Naive thymus-derived CD8-positive, alpha-beta T cell (primary cell): Measurements from ENCODE around the gene SIGLEC6. TPM values are rescaled to one million over a fixed set of nuclear protein-coding genes. Genes with fewer than 3 reads are reported as not detected.
A peak's percentile ranks its signal among the peaks of the same experiment; 100 is the strongest.

ENCODE experiments used
- ATAC-seq, 2 donors: fragments of 150-1000 bp; cut with Tn5 transposase in 1 of 2; sonication (Bioruptor Pico), chemical (Tn5 transposase) in 1 of 2; 1 replicate in 1 of 2; 2 replicates in 1 of 2; pipeline ENCODE4 v1.10.0; 2021; ENCODE audit warnings: mild to moderate bottlenecking in 2 of 2, moderate library complexity in 2 of 2
- POLR2A ChIA-PET: fragments of 350-600 bp; sonication (Branson Sonifier 250); formaldehyde crosslinking; loops from one replicate; lab custom pipeline; 2021; ENCODE audit warnings: antibody characterized with exemption; lab: Charles Lee
- DNase-seq, 10 donors: peaks; one replicate each; pipeline versions ENCODE4 v3.0.0 to v3.0.0-alpha.2; 2020 to 2022
- H3K27ac Mint-ChIP-seq, 10 donors: one replicate each; pipeline ENCODE4 v1.8.0; 2020 to 2022; ENCODE audit warnings: mild to moderate bottlenecking in 10 of 10, mixed read lengths in 10 of 10, moderate library complexity in 4 of 10, inconsistent platforms in 1 of 10
- H3K27me3 Mint-ChIP-seq, 5 donors: one replicate each; pipeline ENCODE4 v1.8.0; 2021 to 2022; ENCODE audit warnings: mixed read lengths in 5 of 5
- H3K36me3 Mint-ChIP-seq, 3 donors: one replicate each; pipeline ENCODE4 v1.8.0; 2020 to 2022; ENCODE audit warnings: mixed read lengths in 3 of 3, mild to moderate bottlenecking in 2 of 3, inconsistent platforms in 1 of 3
- H3K4me1 Mint-ChIP-seq, 4 donors: one replicate each; pipeline ENCODE4 v1.8.0; 2021 to 2022; ENCODE audit warnings: mixed read lengths in 4 of 4
- H3K4me3 Mint-ChIP-seq, 10 donors: one replicate each; pipeline ENCODE4 v1.8.0; 2020 to 2022; ENCODE audit warnings: mild to moderate bottlenecking in 10 of 10, mixed read lengths in 10 of 10, moderate library complexity in 6 of 10, inconsistent platforms in 1 of 10
- H3K9me3 Mint-ChIP-seq, 9 donors: one replicate each; pipeline ENCODE4 v1.8.0; 2020 to 2022; ENCODE audit warnings: mixed read lengths in 9 of 9, mild to moderate bottlenecking in 3 of 9, inconsistent platforms in 1 of 9, moderate library complexity in 1 of 9
- polyA plus RNA-seq, 3 donors: library from polyadenylated mRNA; unstranded; fragments of 300-500 nt; fragmentation: Illumina TruSeq; gene quantifications; one replicate each; pipeline ENCODE4 v1.2.3, GENCODE V29; 2021
- total RNA-seq, 8 experiments: library from RNA in 2 of 8; stranded (reverse) in 2 of 8; gene quantifications; one replicate each; pipeline ENCODE4 v1.2.3 and lab custom pipeline; 2021 to 2026

Gene SIGLEC6
- under 1 TPM in 1 of 2 experiments, not detected in 1; 0.26 TPM for total RNA-seq
- polyA plus RNA-seq: not detected
- total RNA-seq (lab: John Stamatoyannopoulos, UW): 0 to 0.50 (median 0) reads per million in 6 experiments

DNA sequence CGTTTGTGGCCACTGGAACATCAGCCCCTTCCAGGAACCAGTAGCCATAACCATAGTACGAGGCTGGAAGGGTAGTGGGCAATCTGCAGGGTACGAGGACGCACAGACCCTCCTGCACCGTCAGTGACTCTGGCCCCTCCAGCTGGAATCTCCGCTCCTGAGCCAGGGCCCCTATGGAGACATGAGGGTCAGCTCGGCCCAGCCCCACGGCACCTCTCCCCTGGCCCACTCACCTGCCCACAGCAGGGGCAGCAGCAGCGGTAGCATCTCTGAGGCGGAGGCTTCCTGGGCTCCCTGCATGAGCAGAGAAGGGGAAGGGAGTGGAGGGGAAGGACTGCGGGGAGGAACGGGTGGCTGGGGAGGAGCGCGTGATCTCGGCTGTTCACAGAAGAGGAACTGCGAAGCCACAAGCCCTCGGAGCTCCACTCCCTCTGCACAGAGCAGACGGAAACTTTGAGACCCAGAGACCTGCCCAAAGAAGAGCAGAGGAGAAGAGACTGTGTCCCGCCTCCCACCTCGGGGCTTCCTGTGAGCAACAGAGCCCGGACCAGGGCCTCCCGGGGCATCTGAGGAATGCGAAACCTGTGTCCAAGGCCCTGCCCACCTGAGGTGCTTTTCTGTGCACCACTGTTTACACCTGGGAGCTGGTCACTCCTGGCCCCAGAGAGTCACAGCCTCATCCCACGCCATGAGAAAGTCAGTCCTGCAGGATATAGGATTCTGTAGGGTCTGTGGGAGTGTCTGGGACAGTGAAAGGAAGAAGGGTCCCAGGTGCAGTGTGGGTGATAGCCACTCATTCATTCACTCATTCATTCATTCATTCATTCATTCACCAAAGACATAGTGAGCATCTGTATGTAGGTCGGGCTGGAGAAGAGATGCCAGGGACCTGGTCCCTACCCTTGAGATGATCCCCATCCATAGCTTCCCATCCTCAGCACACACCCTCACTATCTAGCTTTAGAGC is at the start of gene SIGLEC6:
TSS of gene SIGLEC6 (minus strand) at position 322 of the 967 bp plus-strand sequence. CDS start at position 300, 22 bp downstream.
- Mint-ChIP-seq H3K4me3 (no peak within 1 kb of the TSS), H3K9me3 (peaks cover 1 to 20% (median 11%) of the 10 kb centered on the region in 9 donors), H3K36me3 (peaks cover 0 to 11% (median 7%) of the 10 kb centered on the region in 3 donors), H3K4me1 (peaks cover 0 to 11% (median 0%) of the 10 kb centered on the region in 4 donors), H3K27ac (peak within 1 kb of the TSS in 1 of 10 donors; percentile 83), H3K27me3 (peaks cover 21 to 84% (median 49%) of the 10 kb centered on the region in 5 donors)
- POLR2A ChIA-PET: no interaction called here
- DNase-seq: peak in 1 of 10 donors; percentile 25
- peak; percentile 30 to 52 for ATAC-seq

DNA sequence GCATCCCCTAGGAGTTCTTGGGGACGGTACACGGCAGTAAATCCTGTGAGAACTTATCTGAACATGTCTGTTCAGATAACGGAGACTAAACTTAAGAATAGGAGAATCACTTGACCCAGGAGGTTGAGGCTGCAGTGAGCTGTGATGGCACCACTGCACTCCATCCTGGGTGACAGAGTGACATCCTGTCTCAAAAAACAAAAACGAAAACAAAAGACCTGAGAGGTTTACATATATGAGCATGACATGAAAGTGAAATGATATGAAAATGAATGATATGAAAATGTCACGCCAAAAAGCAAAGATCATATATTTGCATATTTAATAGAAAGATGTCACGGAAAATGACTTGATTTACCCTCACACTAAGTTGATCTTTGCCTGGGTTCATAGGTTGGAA is 45.4 kb upstream of the SIGLEC6 start:
- POLR2A ChIA-PET: no interaction called here
- H3K27ac Mint-ChIP-seq: peak overlapping the region in 1 of 10 donors; percentile 77
- no peak overlapping the region for H3K4me3 Mint-ChIP-seq
- H3K36me3 Mint-ChIP-seq: peaks cover 40 to 80% (median 78%) of the 10 kb centered on the region in 3 donors
- H3K27me3 Mint-ChIP-seq: no peaks in the 10 kb centered on the region
- peaks cover 0 to 15% (median 7%) of the 10 kb centered on the region in 9 donors for H3K9me3 Mint-ChIP-seq
- ATAC-seq: no peak
- H3K4me1 Mint-ChIP-seq: peaks cover 15 to 28% (median 23%) of the 10 kb centered on the region in 4 donors
- DNase-seq: no peak

DNA sequence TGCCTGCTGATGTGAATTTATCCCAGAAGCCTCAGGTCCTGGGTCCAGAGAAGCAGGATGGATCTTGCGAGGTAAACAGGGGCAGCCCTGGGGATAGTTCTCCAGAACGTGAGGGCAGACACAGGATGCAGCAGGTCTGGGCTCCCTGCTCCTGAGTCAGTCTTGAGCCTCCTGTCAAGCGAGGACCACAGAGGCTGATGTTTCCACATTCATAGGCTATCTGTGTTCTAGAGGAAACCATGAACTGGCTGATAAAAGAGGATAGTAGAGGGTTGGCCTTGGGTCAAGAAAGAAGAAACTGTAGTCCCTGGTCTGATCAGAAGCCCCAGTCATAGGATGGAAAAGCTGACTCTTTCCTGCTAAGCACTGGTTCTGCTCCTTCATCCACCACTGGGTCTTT is 41.9 kb upstream of the SIGLEC6 start:
- DNase-seq (no peak), ATAC-seq (no peak)
- POLR2A ChIA-PET: no interaction called here
- Mint-ChIP-seq H3K4me3 (peak overlapping the region in 4 of 10 donors; percentile 23 to 37 (median 30)), H3K27me3 (peaks cover 0 to 2% (median 0%) of the 10 kb centered on the region in 5 donors), H3K4me1 (peaks cover 27 to 41% (median 36%) of the 10 kb centered on the region in 4 donors), H3K9me3 (peaks cover 0 to 4% (median 0%) of the 10 kb centered on the region in 9 donors), H3K36me3 (peaks cover 23 to 50% (median 49%) of the 10 kb centered on the region in 3 donors), H3K27ac (peak overlapping the region in 1 of 10 donors; percentile 44)

DNA sequence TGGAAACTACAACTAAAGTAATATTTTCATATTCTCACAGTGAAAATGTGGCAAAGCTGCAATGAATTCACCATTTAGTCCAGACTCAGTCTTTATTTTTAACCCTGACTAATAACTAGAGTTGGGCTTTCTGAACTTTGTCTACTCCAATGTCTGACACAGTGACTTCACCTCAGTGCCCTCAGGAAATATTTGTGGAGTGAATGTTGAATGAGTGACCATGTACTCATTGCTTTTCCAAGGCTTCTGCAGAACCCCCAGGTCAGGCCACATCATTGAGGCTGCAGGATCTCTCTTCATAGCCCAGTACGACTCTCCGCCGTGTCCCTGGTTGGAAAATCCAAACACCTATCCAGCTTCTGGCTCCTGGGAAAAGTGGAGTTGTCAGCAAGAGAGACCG is 41.4 kb upstream of the SIGLEC6 start:
- H3K36me3 Mint-ChIP-seq: peaks cover 23 to 46% (median 45%) of the 10 kb centered on the region in 3 donors
- H3K4me3 Mint-ChIP-seq: peak overlapping the region in 2 of 10 donors; percentile 4 to 96
- POLR2A ChIA-PET: interaction anchor here (0.6 kb wide), 1 partner anchor 132 kb away, joined by 3 read pairs; no protein-coding TSS in a partner anchor
- H3K27me3 Mint-ChIP-seq: peaks cover 0 to 6% (median 0%) of the 10 kb centered on the region in 5 donors
- no peak overlapping the region for H3K27ac Mint-ChIP-seq
- ATAC-seq (no peak), DNase-seq (no peak)
- peaks cover 27 to 41% (median 36%) of the 10 kb centered on the region in 4 donors for H3K4me1 Mint-ChIP-seq
- H3K9me3 Mint-ChIP-seq: peaks cover 0 to 4% (median 0%) of the 10 kb centered on the region in 9 donors

DNA sequence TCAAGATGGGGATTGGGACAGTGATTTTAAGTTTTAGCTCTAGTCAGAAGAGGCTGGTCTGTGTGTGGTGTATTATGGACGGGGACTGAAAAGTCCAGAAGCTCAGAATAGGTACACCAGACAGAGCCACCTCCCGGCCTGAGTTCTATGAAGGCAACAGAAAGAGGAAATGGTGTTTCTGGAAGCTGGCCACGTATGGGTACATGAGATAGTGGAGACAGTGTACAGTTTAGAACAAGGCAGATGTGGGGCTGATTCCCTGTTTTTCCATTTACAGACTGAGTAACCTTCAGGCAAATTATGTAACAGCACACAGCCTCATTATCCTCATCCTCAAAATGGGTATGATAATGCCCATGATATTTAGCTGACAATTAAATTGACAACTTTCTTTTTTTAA is 40.9 kb upstream of the SIGLEC6 start:
- H3K4me3 Mint-ChIP-seq: peak overlapping the region in 9 of 10 donors; percentile 96 to 100 (median 99)
- ATAC-seq (no peak), DNase-seq (no peak)
- H3K9me3 Mint-ChIP-seq: peaks cover 0 to 4% (median 0%) of the 10 kb centered on the region in 9 donors
- peaks cover 27 to 41% (median 36%) of the 10 kb centered on the region in 4 donors for H3K4me1 Mint-ChIP-seq
- POLR2A ChIA-PET: interaction anchor here (0.6 kb wide), 1 partner anchor 132 kb away, joined by 3 read pairs; no protein-coding TSS in a partner anchor
- peaks cover 0 to 7% (median 0%) of the 10 kb centered on the region in 5 donors for H3K27me3 Mint-ChIP-seq
- H3K36me3 Mint-ChIP-seq: peaks cover 23 to 42% (median 42%) of the 10 kb centered on the region in 3 donors
- peak overlapping the region in 4 of 10 donors; percentile 32 to 92 (median 63) for H3K27ac Mint-ChIP-seq

DNA sequence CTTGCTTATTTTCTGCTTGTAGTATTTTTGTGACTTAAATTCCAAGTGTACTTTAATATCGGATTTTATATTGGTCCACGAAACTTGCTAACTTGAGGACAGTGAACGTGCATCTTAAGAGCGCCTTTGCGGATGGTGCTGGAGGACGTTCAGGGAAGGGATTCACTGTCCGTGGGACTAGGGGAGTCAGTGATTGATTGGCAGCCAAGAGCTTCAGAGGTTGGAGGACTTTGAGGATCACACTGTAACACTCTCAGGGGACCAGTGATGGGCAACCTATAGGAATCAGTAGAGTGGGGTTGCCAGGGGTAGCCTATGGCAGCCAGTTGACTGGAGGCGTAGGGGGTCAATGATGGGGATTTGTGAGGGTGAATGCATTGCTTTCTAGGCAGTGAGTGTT is 40.1 kb upstream of the SIGLEC6 start:
- H3K9me3 Mint-ChIP-seq: peaks cover 0 to 4% (median 0%) of the 10 kb centered on the region in 9 donors
- peaks cover 0 to 10% (median 1%) of the 10 kb centered on the region in 5 donors for H3K27me3 Mint-ChIP-seq
- peak overlapping the region; percentile 96 to 100 (median 98) for H3K4me3 Mint-ChIP-seq
- peaks cover 17 to 35% (median 34%) of the 10 kb centered on the region in 3 donors for H3K36me3 Mint-ChIP-seq
- POLR2A ChIA-PET: interaction anchor here (1.7 kb wide), 1 partner anchor 132 kb away, joined by 4 read pairs; no protein-coding TSS in a partner anchor
- ATAC-seq (peak in 1 of 2 donors; percentile 4), DNase-seq (peak in 1 of 10 donors; percentile 6)
- peak overlapping the region in 9 of 10 donors; percentile 26 to 92 (median 91) for H3K27ac Mint-ChIP-seq
- peaks cover 26 to 40% (median 35%) of the 10 kb centered on the region in 4 donors for H3K4me1 Mint-ChIP-seq

DNA sequence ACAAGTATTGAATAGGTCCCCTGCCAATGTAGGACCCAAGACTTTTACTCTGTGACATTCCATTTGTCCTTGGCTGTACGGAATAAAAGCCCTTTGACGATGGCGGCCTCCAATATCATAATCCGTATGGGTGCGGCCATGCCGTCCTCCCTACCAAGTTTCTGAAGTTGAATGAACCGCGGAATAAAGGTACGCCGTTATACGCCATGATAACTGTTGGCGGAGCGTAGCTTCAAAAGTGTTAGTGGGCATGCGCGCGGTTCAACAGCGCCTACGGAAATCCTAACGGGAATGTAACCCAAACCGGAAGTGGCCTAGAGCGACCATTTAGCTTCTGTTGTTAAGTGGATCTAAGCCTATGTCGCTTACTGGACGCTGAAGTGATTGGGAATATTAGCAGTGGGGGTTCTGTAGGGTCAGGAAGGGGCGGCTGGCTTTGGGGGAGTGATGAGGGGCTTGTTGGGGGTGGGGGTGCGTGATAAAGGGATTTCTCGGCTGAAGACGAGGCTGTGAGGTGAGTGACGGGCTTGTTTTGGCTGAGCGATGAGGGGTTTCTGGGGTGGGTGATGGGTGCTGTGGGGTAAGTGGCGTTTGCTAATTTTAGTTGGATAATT is 39.6 kb upstream of the SIGLEC6 start, which contains the start of gene ZNF175:
TSS of gene ZNF175 (plus strand) at position 322 of the 614 bp plus-strand sequence. CDS start 2,047 bp downstream, outside the sequence.
- POLR2A ChIA-PET: interaction anchor here (1.7 kb wide), 1 partner anchor 133 kb away, joined by 4 read pairs; no protein-coding TSS in a partner anchor
- peak within 1 kb of the TSS; percentile 87 to 92 (median 90) for H3K27ac Mint-ChIP-seq

DNA sequence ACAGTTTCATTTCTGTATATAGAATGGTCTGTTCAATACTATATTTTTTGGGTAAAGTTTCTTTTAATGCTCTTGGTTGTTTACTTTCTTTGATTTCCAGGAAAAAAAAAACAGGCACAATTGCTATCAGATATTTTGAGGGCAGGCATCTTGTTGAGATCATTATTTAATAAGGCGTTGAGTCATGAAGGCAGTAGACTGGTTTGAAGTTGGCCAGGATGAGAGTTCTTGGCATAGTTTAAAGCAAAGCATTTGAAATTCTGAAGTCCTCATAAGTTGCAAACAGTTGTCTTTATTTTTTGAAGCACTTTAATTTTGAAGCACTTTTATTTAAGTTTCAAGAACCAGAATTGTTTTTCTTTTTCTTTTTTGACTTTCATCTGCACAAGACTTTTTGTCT is 37.0 kb upstream of the SIGLEC6 start:
- Mint-ChIP-seq H3K9me3 (peaks cover 0 to 5% (median 0%) of the 10 kb centered on the region in 9 donors), H3K36me3 (peaks cover 8 to 12% (median 8%) of the 10 kb centered on the region in 3 donors), H3K27ac (no peak overlapping the region), H3K4me1 (peaks cover 21 to 33% (median 27%) of the 10 kb centered on the region in 4 donors), H3K4me3 (no peak overlapping the region), H3K27me3 (peaks cover 20 to 31% (median 22%) of the 10 kb centered on the region in 5 donors)
- ATAC-seq (no peak), DNase-seq (no peak)
- POLR2A ChIA-PET: no interaction called here

More for the DNA sequence above, 39.6 kb upstream of the SIGLEC6 start, which contains the start of gene ZNF175:
- peak; percentile 98 for ATAC-seq
- Mint-ChIP-seq H3K4me1 (peaks cover 25 to 40% (median 35%) of the 10 kb centered on the region in 4 donors), H3K36me3 (peaks cover 15 to 33% (median 29%) of the 10 kb centered on the region in 3 donors), H3K9me3 (peaks cover 0 to 4% (median 0%) of the 10 kb centered on the region in 9 donors), H3K27me3 (peaks cover 3 to 12% (median 4%) of the 10 kb centered on the region in 5 donors), H3K4me3 (peak within 1 kb of the TSS; percentile 96 to 100 (median 98))
- DNase-seq: peak; percentile 68 to 92 (median 78)

DNA sequence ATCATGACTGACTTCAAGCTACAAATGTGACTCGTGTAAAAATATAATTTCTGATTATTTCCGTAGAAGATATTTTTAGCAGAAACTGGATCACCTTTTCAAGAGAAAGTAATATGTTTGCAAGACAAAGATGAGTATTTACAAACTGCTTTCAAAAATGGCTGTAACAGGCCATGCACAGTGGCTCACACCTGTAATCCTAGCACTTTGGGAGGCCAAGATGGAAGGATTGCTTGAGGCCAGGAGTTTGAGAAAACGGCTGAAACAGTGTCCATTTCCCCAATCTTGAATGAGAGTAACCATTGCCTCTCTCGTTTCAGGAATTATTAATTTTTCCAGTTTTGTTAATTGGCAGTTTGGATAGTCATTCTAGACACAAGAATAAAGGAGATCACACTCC is 36.1 kb upstream of the SIGLEC6 start:
- POLR2A ChIA-PET: no interaction called here
- Mint-ChIP-seq H3K36me3 (peaks cover 2 to 7% (median 6%) of the 10 kb centered on the region in 3 donors), H3K4me3 (peak overlapping the region in 1 of 10 donors; percentile 14), H3K27ac (no peak overlapping the region), H3K4me1 (peaks cover 17 to 26% (median 23%) of the 10 kb centered on the region in 4 donors), H3K9me3 (peaks cover 0 to 6% (median 0%) of the 10 kb centered on the region in 9 donors), H3K27me3 (peaks cover 20 to 38% (median 22%) of the 10 kb centered on the region in 5 donors)
- ATAC-seq (no peak), DNase-seq (no peak)

DNA sequence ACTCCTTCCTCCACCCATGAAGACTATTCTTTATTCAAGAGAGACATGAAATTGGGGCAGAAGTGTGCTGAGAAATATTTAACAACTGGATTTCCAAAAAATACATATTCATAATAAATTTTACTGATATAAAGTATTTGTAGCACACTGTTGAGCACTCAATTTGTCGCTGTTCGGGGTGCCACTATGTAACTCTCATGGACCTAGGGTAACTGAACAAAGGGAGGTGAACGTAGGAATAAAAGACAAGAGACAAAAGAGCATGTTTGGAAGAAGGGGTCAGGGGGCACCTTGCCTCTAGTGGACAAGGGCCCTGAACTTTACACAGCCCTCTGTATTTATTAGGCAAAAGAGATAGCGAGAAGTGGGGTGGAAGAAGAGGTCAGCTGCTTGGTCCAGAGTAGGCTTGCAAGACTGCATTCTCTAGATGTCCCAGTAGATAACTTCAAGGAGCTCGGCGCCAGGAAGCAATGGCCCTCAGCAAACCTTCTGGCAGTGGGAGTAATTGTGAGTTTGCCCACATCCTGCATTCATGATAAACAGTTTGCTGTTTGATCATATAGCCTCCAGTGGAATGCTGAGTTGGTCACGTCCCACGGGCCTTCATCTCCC is 35.1 kb upstream of the SIGLEC6 start:
- Mint-ChIP-seq H3K27me3 (peaks cover 21 to 45% (median 26%) of the 10 kb centered on the region in 5 donors), H3K36me3 (peaks cover 2 to 4% (median 2%) of the 10 kb centered on the region in 3 donors), H3K9me3 (peaks cover 0 to 6% (median 0%) of the 10 kb centered on the region in 9 donors), H3K4me1 (peaks cover 8 to 16% (median 13%) of the 10 kb centered on the region in 4 donors), H3K27ac (no peak overlapping the region), H3K4me3 (no peak overlapping the region)
- POLR2A ChIA-PET: no interaction called here
- ATAC-seq (no peak), DNase-seq (no peak)

DNA sequence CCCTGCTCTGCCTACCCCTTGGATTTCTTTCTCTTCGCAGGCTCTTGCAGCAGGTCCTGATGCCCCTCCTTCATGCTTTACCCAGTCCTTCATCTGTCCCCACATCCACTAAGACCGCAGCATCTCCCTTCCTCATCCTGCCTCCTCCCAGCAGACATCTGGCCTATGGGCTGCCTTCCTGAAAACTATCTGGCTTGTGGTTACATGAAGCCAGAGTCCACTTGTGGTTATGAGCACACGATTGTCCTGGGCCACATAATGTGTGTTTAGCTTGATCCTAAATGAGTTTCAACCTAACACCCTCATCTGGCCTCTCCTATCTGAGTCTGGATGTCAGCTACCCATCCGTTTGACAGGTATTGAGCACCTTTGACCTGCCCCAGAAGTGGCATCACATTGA is 34.1 kb upstream of the SIGLEC6 start:
- Mint-ChIP-seq H3K4me1 (peaks cover 2 to 7% (median 3%) of the 10 kb centered on the region in 4 donors), H3K4me3 (no peak overlapping the region), H3K36me3 (peaks cover 0 to 4% (median 2%) of the 10 kb centered on the region in 3 donors), H3K27me3 (peaks cover 27 to 54% (median 35%) of the 10 kb centered on the region in 5 donors), H3K27ac (no peak overlapping the region), H3K9me3 (peaks cover 0 to 4% (median 0%) of the 10 kb centered on the region in 9 donors)
- ATAC-seq (no peak), DNase-seq (no peak)
- POLR2A ChIA-PET: no interaction called here
